ENCODE results near the gene ARHGEF18. TPM values are rescaled to one million over a fixed set of nuclear protein-coding genes. Genes with fewer than 3 reads are reported as not detected.

ARHGEF18 gene
- total and polyA plus RNA-seq, 12 donors = 4.8 to 13.3 (median 8.2) TPM

DNA sequence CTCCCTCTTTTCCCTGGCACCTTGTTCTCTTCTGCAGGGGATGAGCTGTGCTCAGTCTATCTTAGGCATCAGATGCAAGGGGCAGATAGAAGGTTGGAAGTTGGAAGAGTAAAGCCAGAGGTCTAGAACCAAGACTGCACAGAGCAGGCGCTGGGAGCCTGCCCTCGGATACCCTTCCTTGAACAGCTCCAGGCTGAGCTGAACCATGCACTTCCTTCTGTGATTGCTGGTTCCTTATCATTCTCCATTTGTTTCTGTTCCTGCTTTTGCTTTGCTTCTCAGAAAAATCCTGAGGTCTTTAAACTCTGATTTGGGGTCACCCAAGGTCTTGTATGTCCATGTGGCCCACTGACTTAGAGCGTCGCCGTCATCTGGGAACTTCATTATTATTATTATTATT, 36.3 kb downstream of the ARHGEF18 start:
- 74 to 85% methylated on average over 5 of the region's 5 CpGs for WGBS, 2 donors
- H3K4me1 ChIP-seq = peaks cover 0 to 22% (median 0%) of the 10 kb centered on the region in 9 donors
- DNase-seq (no peak), ATAC-seq (no peak)
- H3K9me3 ChIP-seq = no peaks in the 10 kb centered on the region
- H3K36me3 ChIP-seq = peaks cover 0 to 42% (median 0%) of the 10 kb centered on the region in 9 donors
- peak overlapping the region in 1 of 10 donors; percentile 58 for H3K27ac ChIP-seq
- TF ChIP-seq, protein P1, sequence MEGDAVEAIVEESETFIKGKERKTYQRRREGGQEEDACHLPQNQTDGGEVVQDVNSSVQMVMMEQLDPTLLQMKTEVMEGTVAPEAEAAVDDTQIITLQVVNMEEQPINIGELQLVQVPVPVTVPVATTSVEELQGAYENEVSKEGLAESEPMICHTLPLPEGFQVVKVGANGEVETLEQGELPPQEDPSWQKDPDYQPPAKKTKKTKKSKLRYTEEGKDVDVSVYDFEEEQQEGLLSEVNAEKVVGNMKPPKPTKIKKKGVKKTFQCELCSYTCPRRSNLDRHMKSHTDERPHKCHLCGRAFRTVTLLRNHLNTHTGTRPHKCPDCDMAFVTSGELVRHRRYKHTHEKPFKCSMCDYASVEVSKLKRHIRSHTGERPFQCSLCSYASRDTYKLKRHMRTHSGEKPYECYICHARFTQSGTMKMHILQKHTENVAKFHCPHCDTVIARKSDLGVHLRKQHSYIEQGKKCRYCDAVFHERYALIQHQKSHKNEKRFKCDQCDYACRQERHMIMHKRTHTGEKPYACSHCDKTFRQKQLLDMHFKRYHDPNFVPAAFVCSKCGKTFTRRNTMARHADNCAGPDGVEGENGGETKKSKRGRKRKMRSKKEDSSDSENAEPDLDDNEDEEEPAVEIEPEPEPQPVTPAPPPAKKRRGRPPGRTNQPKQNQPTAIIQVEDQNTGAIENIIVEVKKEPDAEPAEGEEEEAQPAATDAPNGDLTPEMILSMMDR (IDR thresholded peaks at IDR 0.05) = no peak
- intact Hi-C loops (cut with DNase I) = no loop called here
- H3K4me3 ChIP-seq = no peak overlapping the region
- H3K27me3 ChIP-seq = no peaks in the 10 kb centered on the region

DNA sequence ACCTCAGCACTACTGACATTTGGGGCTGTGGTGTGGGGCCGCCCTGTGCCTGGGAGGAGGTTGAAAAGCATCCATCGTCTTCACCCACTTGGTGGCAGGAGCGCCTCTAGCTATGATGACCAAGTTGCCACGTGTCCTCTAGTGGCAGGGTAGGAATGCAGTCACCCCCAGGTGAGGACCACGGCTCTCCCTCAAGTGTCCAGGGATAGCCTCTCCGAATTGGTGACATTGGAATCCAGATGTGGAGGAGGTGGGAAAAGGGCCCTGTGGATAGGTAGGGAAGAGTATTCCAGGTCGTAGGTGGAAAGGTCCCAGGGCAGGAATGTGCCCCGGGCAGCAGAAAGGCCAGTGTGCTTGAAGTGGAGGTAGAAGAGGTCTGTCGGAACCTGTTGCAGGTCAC, 37.6 kb downstream of the ARHGEF18 start:
- no peaks in the 10 kb centered on the region for H3K27me3 ChIP-seq
- intact Hi-C loops (cut with DNase I) = no loop called here
- DNase-seq (no peak), ATAC-seq (no peak)
- TF ChIP-seq, protein P1 (IDR thresholded peaks at IDR 0.05) = no peak
- H3K4me3 ChIP-seq = no peak overlapping the region
- H3K9me3 ChIP-seq = no peaks in the 10 kb centered on the region
- no peak overlapping the region for H3K27ac ChIP-seq
- peaks cover 0 to 48% (median 0%) of the 10 kb centered on the region in 9 donors for H3K36me3 ChIP-seq
- WGBS, 2 donors = 57 to 58% methylated on average over 9 of the region's 9 CpGs
- H3K4me1 ChIP-seq = peaks cover 0 to 22% (median 0%) of the 10 kb centered on the region in 9 donors

- H3K4me1 ChIP-seq = peaks cover 0 to 22% (median 0%) of the 10 kb centered on the region in 9 donors
- H3K4me3 ChIP-seq = no peak overlapping the region
- WGBS, 2 donors = 84 to 88% methylated on average over 8 of the region's 8 CpGs
- DNase-seq (no peak), ATAC-seq (no peak)
- H3K27me3 ChIP-seq = no peaks in the 10 kb centered on the region
- no peak overlapping the region for H3K27ac ChIP-seq
- H3K36me3 ChIP-seq = peaks cover 0 to 52% (median 0%) of the 10 kb centered on the region in 9 donors
- intact Hi-C loops (cut with DNase I) = no loop called here
- TF ChIP-seq, protein P1 (IDR thresholded peaks at IDR 0.05) = no peak
- no peaks in the 10 kb centered on the region for H3K9me3 ChIP-seq
Observed at GRCh38 chr19:7386769-7387168, 38.0 kb downstream of the ARHGEF18 start.

GRCh38 chr19:7391218-7391670, 42.5 kb downstream of the ARHGEF18 start:
- WGBS, 2 donors = 74 to 78% methylated on average over 14 of the region's 14 CpGs
- no peak for DNase-seq

More at GRCh38 chr19:7391218-7391670, 42.5 kb downstream of the ARHGEF18 start:
- H3K4me1 ChIP-seq = peaks cover 0 to 19% (median 13%) of the 10 kb centered on the region in 9 donors
- H3K27me3 ChIP-seq = no peaks in the 10 kb centered on the region
- no peak overlapping the region for H3K4me3 ChIP-seq
- H3K36me3 ChIP-seq = peaks cover 0 to 35% (median 0%) of the 10 kb centered on the region in 9 donors
- no peaks in the 10 kb centered on the region for H3K9me3 ChIP-seq
- ATAC-seq = no peak
- intact Hi-C loops (cut with DNase I) = loop anchor here in 5 of 10 donors (1.0 to 10.0 kb wide), 5 partner anchors 102 to 656 kb away; partner anchors contain the start of genes GPR108 (in 1 of the 5), MCOLN1 (in 1 of the 5), PNPLA6 (in 1 of the 5) and TRIP10 (in 1 of the 5)
- TF ChIP-seq, protein P1 (IDR thresholded peaks at IDR 0.05) = no peak
- H3K27ac ChIP-seq = peak overlapping the region in 1 of 10 donors; percentile 58

All from heart right ventricle (tissue), 16 donors.